Stimulated activated CD8-positive, alpha-beta memory T cell treated with anti-CD3 and anti-CD28 coated beads, Interleukin-12 subunit alpha, Interleukin-12 subunit beta, amount 100 ng/mL, for 4 hours (primary cell): ENCODE results near the gene ZNF423.

Experiments used
- DNase-seq: peaks from one replicate; pipeline ENCODE4 v3.0.0-alpha.2; 2020; ENCODE audit warnings: low read depth

ZNF423 gene

GRCh38 chr16:49663081-49664065 is 192.5 kb downstream of the ZNF423 start:
- no peak for DNase-seq

- no peak for DNase-seq
Observed at GRCh38 chr16:49662569-49662968, 193.3 kb downstream of the ZNF423 start.

GRCh38 chr16:49661465-49662187 is 194.3 kb downstream of the ZNF423 start:
- DNase-seq: no peak

- no peak for DNase-seq
Observed at GRCh38 chr16:49660626-49661025, 195.3 kb downstream of the ZNF423 start.

GRCh38 chr16:49659356-49659755 is 196.6 kb downstream of the ZNF423 start:
- no peak for DNase-seq

GRCh38 chr16:49658531-49658930 is 197.4 kb downstream of the ZNF423 start:
- no peak for DNase-seq

GRCh38 chr16:49657736-49658465 is 198.0 kb downstream of the ZNF423 start:
- DNase-seq: no peak

- no peak for DNase-seq
Observed at GRCh38 chr16:49654425-49654824, 201.5 kb downstream of the ZNF423 start.

GRCh38 chr16:49653577-49653976 is 202.3 kb downstream of the ZNF423 start:
- no peak for DNase-seq

GRCh38 chr16:49653173-49653570 is 202.7 kb downstream of the ZNF423 start:
- no peak for DNase-seq

- no peak for DNase-seq
Observed at GRCh38 chr16:49652456-49653172, 203.3 kb downstream of the ZNF423 start.

GRCh38 chr16:49651996-49652395 is 203.9 kb downstream of the ZNF423 start:
- no peak for DNase-seq

GRCh38 chr16:49651226-49651625 is 204.7 kb downstream of the ZNF423 start:
- DNase-seq: no peak

GRCh38 chr16:49650603-49651002 is 205.3 kb downstream of the ZNF423 start:
- no peak for DNase-seq

- DNase-seq: no peak
Observed at GRCh38 chr16:49649013-49649765, 206.7 kb downstream of the ZNF423 start.

- no peak for DNase-seq
Observed at GRCh38 chr16:49647673-49648072, 208.2 kb downstream of the ZNF423 start.

GRCh38 chr16:49645263-49645662 is 210.6 kb downstream of the ZNF423 start:
- DNase-seq: no peak

- no peak for DNase-seq
Observed at GRCh38 chr16:49644145-49644463, 211.8 kb downstream of the ZNF423 start.

GRCh38 chr16:49643429-49644144 is 212.3 kb downstream of the ZNF423 start:
- DNase-seq: no peak

GRCh38 chr16:49641250-49641649 is 214.7 kb downstream of the ZNF423 start:
- no peak for DNase-seq
